G401 (cell line): ENCODE data around the gene THOP1. TPM values are rescaled to one million over a fixed set of nuclear protein-coding genes. Genes with fewer than 3 reads are reported as not detected.

Experiments
- DNase-seq: peaks from one replicate; pipeline ENCODE4 v3.0.0-alpha.2; 2015; ENCODE audit warnings: low spot score
- in situ Hi-C: cut with HindIII; loops from 2 replicates; pipeline ENCODE4 v1.10.0; 2016; ENCODE audit warnings: low sequenced_read_pairs, mixed read lengths
- total RNA-seq: library from RNA; depleted of rRNA; stranded (reverse); fragments of >200 nt; shearing (Covaris generic); gene quantifications from 2 replicates; pipeline ENCODE4 v1.2.3, GENCODE V29; 2014

The THOP1 gene
- total RNA-seq, 1 experiment from 2014 or later, result 385 TPM

- in situ Hi-C loops, result no loop called here
- DNase-seq, result peak; percentile 56
Measured at GRCh38 chr19:2798733-2799132, 13.4 kb downstream of the THOP1 start.

GRCh38 chr19:2799273-2800020, 14.1 kb downstream of the THOP1 start:
- no peak for DNase-seq
- in situ Hi-C loops, result no loop called here

- DNase-seq, result peak; percentile 77
- in situ Hi-C loops, result no loop called here
Measured at GRCh38 chr19:2800506-2800905, 15.2 kb downstream of the THOP1 start.

GRCh38 chr19:2802826-2803225, 17.5 kb downstream of the THOP1 start:
- no peak for DNase-seq
- in situ Hi-C loops, result no loop called here

DNA sequence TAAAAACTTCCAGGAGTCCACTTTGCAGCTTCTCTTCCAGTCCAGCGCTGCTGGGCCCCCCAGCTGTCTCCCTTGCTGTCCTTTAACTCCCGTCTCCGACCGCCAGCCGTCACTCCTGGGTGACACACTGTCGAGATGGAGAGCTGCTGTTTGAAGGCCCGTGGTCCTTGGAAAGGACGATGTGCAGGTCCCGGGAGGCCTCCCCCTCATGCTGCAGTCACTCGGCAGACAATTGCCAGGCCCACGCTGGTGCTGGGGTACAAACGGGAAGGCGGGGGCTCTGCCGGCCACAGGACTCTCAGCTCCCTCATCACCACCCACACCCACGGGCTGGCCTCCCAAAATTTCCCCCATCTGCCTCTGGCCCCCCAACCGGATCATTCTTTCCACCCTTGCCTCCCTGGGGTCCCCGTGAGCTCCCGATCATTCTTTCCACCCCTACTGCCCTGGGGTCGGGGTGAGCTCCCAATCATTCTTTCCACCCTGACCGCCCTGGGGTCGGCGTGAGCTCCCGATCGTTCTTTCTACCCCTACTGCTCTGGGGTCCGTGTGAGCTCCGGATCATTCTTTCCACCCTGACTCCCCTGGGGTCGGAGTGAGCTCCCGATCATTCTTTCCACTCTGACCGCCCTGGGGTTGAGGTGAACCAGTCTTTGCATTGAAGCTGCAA, 18.3 kb downstream of the THOP1 start:
- in situ Hi-C loops, result no loop called here
- no peak for DNase-seq

DNA sequence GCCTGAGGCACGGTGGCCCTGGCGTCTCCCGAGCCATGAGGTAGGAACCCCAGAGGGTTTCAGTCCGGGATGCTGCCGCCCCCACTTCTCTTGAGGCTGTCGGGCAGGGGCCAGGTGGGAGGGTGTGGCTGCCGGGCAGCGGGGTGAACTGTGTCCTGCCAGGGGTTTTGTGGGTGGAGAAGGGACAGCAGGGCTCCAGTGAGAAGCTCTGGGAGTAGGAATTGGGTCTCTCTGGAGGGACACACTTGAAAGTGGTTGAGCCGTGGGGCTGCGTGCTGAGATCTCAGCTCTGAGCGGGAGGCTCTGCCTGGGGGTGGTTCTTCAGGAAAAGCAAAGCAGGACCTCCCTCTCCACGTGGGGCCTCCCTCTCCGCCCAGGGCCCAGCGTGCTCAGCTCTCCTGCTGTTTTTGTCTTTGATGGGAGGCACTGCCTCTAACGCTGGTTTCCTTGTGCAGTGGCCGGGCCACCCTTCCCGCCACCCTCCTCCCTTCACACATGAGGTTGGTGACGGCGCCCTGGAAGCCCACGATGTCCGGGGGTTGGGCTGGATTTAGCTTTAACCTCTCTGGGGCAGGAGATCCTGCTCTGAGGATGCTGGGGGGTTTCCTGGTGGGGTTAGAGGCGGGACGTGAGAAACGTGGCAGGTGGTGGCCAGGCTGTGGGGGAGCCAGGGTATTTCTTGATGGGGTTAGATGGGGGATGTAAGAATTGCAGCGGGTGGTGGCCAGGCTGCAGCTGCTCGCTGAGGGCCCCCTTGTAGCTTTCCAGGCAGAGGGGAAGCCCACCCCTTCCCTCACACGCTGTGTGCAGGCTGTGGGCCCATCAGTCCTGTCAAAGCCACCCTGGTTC, 19.1 kb downstream of the THOP1 start:
- DNase-seq, result no peak
- in situ Hi-C loops, result no loop called here

DNA sequence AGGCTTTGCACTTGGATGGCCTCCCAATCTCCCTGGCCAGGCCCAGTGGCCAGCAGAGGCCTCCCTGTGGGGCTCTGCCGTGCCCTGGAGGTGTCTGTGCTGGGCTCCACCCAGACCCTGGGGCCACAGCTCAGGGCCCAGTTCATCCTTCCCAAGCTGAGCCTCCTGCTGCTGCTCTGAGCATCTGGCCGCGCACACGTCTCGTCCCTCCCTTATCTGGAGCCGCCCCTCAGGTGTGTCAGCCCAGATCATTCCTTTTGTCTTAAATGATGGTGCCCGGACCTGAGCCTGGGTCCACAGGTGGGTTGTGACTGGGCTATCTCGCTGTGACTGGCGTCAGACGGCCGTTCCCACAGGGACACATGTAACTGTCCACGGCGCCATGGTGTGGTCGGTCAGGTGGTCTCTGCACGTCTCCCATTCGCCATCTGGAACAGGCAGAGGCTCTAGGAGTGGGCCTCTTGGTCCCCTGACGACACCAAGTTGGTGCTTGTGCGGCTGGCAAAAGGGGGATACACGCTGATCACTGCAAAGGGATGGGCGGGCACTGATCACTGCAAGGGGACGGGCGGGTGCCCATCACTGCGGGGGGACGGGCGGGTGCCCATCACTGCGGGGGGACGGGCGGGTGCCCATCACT, 20.1 kb downstream of the THOP1 start:
- in situ Hi-C loops, result no loop called here
- no peak for DNase-seq

DNA sequence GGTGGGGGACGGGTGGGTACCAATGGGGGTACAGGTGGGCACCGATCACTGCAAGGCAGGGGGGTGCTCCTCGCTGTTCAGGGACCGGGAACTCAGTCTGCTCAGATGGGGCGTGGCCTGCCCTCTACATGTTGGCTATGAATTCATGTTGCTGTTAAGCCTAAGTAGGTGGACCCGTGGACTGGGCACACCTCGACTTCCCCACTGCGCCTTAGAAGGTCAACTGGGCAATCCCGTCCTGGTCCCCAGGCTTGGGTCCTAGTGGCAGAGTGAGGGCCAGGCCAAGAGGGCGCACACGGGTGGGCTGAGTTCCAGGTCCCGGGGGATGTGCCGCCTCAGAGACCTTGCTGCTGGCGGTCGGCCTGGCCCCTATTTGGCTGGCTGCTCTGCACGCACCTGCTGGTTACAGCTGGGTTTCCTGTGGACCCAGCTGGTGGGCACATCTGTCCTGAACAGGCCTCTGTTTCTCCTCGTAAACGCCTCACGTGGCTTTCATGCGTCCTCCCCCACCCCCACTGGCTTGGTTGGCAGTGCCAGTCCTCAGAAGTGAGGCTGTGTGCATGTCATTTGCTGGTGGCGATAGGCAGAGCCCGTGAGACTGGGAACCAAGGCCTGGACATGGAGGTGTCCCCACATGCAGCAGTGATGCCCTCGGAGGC, 20.8 kb downstream of the THOP1 start:
- in situ Hi-C loops, result no loop called here
- no peak for DNase-seq

DNA sequence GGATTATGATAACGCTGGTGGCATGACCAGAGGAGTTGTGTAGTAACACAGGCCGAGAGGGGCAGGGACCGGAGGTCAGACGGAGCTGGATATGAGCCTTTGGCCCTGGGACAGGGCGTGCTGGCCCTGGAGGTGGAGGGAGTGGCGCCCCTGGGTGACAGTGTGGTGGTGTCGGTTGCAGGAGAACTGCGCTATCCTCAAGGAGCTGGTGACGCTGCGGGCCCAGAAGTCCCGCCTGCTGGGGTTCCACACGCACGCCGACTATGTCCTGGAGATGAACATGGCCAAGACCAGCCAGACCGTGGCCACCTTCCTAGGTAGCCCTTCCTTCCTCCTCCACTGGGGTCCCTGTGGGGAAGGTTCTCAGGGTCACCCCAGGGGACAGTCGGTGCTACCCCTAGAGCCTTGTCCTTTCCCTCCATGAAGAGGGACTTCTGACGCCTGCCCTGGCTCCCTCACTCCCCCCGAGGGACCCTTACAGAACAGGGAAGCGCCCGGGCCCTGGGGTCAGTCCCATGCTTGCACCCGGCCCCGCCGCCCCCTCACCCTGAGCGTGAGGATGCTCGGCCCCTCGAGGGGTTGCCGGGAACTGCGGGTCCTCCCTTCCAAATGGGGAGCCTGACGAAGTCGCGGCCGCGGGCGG, 21.6 kb downstream of the THOP1 start:
- in situ Hi-C loops, result no loop called here
- DNase-seq, result no peak

- DNase-seq, result no peak
- in situ Hi-C loops, result no loop called here
Measured at GRCh38 chr19:2807379-2808128, 22.3 kb downstream of the THOP1 start.

DNA sequence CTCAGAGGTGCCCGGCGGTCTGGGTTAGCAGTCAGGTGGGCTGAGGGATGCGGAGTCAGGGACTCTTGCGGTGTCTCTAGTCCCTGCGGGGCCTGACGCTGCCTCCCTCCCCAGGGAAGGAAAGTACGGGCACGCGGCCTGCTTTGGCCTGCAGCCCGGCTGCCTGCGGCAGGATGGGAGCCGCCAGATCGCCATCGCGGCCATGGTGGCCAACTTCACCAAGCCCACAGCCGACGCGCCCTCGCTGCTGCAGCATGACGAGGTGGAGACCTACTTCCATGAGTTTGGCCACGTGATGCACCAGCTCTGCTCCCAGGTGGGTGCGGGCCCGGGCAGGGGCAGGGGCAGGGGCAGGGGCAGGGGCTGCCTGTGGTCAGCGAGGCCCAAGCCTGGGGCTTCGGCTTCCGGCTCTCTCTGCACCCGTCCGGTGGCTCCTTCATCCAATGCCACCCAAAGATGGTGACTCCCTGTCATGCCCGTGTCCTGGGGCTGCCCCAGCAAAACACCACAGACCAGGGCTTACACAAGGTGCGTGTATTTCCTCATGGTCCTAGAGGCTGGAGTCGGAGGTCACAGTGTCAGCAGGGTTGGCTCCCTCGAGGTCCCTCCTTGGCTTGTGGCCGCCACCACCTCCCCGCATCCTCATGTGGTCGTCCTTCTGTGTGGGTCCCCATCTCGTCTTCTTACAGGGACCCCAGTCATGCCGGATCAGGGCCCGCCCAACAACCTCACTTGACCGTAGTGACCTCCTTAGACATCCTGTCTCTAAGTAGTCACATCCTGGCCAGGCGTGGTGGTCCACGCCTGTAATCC, 23.0 kb downstream of the THOP1 start:
- in situ Hi-C loops, result no loop called here
- no peak for DNase-seq

DNA sequence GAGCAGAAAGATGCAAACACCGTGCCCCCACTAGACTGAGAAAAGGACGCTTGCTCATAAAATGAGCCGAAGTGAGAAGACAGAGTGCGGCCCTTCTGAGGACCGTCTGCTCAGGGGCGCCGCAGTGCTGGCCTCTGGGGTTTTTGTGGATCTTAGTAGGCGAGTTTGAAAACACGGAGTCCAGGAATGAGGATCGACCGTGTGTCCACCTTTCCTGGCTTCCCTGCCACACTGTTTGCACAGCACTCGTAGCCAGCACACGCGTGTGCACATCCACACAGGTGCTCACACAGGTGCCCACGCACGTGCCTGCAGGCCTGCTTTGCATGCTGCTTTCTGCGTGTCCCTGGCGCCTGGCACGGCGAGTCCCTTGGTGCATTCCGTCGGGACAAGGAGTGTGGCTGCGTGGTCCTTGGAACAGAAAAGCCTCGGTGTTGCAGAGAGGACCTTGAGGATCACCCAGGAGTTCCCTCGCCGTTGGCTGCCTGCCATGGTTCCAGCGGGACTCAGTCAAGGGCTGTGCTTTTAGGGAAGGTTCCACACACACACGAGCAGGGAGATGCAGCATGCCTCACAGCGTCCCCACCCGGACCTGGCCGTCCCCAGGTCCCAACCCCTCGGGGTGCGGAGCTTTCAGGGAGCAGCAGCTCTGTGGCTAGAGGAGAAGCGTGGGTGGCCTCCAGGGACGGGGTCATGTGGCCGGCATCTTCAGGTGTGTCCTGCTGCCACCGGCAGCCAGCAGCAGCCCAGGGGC, 24.3 kb downstream of the THOP1 start:
- no peak for DNase-seq
- in situ Hi-C loops, result no loop called here

GRCh38 chr19:2810141-2811091, 25.1 kb downstream of the THOP1 start:
- DNase-seq, result no peak
- in situ Hi-C loops, result no loop called here

- in situ Hi-C loops, result no loop called here
- DNase-seq, result peak; percentile 23
Measured at GRCh38 chr19:2811221-2811722, 26.0 kb downstream of the THOP1 start.

DNA sequence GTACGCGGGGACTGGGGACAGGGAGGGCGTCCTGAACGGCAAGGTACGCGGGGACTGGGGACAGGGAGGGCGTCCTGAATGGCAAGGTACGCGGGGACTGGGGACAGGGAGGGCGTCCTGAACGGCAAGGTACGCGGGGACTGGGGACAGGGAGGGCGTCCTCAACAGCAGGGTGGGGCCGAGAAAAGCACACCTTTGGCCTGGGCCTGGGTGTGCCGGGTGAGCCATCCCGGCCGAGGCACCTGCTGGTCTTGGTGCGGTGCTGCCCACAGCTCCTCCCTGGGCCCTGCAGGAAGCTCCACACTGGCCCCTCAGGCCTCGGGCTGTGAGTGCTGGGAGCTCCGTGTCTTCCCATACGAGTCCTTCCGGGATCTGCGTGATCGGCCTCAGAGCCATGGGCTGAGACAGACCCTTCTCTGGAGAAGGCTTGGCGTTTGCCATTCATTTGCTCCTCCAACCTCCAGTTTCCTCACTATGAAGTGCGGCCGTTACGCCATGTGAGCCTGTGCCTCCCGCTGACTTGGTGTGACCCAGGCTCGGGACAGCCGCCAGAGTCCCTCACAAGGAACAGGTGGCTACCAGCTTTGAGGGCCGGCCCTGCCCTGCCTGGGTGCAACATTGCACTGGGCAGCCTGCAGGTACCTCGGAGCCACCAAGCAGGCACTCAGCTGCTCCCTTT, 26.6 kb downstream of the THOP1 start:
- peak; percentile 78 for DNase-seq
- in situ Hi-C loops, result no loop called here
